Embryonic facial prominence (tissue), 1 donor: Measurements from ENCODE around the gene PBX4.
A peak's percentile ranks its signal among the peaks of the same experiment; 100 is the strongest.

Experiments
- DNase-seq: peaks from one replicate; pipeline ENCODE4 v3.0.0-alpha.2; 2016; ENCODE audit errors: extremely low spot score

Gene PBX4

DNA sequence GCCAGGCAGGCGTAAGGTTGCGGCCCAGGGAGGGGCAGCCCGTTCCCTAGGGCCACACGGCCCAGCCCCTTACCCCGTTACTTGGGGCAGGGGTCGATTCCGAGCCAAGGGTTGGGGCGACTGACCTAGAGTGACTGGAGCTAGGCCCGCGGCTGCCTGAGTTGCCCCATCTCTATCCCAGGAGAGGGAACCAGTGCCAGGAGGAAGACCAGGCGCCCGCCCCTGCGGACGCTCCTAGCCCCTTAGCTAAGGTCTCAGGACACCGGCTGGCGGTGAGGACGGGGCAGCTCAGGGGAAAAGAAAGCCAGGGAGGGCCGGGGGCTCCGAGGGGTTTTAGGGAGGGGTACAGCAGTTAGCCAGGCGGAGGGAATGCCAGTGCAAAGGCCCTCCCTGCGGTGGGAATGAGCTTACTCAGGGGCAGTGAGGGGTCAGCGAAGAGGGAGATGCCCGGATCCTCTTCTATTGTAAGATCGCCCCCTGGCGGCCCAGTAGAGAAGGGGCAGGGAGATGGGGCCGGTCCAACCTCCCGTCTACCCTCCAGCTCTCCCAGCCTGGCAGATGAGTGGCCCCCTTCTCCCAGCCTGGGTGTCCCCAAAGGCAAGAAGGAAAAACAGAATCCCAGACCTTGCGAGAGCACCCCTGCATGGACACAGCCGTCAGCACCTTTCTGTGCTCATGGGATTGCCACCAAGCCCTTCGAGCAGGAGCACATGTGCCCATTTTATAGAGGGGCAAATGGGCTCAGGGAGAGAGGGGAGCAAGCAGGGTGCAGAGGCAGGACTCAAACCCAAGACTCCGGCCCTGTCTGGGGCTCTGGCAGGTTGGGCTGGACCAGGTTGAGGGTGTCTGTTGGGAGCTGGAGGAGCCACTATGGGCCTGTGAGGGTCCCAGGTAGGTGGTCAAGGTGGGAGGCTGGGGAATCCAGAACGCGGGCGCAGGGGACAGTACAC, 64.1 kb downstream of the PBX4 start:
- no peak for DNase-seq

DNA sequence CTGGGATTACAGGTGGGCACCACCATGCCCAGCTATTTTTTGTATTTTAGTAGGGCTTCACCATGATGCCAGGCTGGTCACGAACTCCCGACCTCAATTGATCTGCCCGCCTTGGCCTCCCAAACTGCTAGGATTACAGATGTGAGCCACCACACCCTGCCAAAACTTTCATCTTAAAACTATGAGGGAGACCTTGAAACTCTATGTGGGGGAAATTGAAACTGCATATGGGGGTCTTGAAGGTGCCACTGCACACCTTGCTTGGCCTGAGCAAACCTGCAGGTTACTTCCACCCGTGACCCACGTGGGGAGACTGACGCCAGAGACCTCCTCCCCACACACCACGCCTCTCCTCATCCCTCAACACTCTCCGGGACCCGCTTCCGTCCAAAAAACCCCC, 64.8 kb downstream of the PBX4 start:
- DNase-seq, result no peak

DNA sequence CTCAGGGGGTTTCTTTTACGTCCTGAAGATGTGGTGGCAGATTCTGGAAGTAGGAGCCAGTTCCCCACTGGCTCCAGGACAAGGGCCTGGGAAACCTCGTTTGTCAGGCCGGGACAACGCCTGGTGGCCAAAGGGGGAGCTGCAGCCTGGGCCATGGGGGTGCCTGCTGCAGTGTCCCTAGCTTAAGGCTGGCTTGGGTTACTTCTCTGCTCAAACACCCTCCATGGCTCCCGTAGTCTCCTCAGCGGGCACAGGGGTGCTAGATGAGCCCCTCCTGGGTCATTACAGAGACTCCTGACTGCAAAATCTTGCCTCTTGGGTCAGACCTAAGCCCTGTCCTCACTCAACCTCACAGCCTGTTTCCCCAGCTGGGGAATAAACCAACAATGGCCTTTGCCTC, 65.7 kb downstream of the PBX4 start:
- DNase-seq, result no peak

DNA sequence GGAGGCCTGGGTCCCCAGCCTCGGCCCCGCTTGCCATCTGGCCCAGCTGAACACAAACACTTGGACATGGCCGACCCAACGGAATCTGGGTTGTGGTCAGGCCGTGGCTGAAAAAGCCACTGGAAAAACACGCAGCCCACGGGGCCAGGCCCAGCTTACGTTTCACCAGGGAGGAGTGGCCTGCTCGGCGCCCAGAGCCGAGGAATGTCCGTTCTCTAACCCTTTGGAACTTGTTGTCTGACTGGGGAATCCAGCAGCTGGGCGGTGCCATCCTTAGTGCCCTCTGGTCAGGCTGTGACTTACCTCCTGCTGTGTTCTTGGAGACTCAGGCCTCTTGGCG, 66.7 kb downstream of the PBX4 start:
- DNase-seq, result no peak

DNA sequence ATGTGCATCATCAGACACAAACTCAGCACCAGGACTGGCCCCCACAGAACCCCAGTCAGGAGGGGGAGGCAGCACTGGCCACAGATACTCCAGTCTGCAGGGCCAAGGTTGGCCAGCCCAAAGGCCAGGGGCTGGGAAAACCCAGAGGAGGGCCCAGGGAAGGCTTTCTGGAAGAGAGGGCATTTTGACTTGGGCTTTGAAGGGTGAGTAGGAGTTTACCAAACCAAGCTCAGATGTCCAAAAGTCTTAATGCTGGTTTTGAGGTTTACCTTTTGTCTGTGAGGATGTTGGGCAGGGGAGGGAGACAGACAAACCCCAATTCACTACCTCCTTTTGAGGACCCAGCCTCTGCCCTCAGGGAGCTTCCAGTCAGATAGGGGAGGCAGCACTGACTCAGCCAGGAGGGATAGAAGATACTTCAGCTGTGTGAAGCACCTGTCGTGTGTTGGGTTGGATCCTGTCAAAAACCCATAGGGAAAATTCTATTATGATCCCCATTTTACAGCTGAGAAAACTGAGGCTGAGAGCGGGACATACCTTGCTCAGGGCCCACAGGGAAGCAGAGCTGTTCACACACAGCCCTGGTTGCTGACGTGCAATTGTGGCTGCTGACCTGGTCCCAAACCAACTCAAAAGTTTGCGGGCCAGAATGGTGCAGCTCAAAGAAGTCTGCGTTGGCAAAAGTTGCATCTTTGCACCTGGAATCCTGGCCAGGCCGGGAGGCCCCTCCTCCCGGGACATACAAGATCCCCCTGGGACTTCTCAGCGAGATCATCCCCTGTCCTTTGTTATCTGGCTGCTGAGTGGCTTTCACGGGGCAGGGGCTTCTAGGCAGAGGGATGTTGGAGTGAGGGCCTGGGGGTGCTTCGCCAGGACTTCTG, 67.3 kb downstream of the PBX4 start:
- no peak for DNase-seq

DNA sequence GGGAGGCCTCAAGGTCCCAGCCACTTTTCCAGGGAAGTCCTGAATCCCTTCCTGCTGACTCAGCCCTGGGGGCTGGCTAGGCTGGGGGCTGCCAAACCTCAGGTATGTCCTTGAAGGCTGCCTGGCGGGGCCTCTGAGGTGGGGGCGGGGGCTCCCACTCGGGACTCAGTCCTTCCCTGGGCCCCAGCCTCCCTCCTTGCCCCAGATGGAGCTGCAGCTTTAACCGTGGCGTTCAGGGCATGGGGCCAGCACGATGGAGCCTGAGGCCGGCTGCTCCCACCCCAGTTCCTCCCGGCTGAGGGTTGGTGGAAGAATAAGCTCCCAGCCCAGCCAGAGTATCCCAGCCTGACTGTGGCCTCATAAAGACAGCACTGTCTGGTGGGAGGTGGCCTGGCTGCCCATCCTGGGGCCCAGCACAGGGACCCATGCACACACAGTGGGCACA, 68.0 kb downstream of the PBX4 start:
- no peak for DNase-seq

DNA sequence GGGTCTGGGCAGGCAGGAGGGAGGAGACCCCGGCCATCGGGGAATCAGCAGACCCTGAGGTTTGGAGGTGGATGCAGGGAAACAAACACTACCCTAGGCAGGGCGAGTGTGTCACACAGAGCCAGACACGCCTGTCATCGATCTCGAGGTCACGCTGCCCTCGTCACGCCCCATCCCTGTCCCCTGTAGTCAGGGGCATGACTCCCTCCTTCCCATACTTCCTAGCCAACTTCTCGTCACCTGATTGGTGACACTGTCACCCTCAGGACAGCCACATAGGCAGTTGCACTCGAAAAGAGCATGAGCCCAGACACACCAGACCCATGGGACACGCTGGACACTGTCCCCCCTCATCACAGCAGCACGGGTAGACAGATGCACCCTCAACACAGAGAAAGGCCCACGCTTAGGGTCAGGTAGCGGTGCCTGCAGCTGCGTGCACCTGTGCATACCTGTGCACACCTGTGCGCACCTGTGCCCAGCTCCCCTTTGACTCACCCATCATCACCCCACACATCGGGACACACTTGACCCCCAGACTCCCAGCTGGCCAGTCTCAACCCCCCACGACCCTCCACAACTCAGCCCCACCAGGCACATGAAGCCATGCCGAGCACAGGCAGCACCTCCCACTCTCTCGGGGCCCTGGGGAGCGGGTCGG, 68.6 kb downstream of the PBX4 start:
- DNase-seq, result no peak

DNA sequence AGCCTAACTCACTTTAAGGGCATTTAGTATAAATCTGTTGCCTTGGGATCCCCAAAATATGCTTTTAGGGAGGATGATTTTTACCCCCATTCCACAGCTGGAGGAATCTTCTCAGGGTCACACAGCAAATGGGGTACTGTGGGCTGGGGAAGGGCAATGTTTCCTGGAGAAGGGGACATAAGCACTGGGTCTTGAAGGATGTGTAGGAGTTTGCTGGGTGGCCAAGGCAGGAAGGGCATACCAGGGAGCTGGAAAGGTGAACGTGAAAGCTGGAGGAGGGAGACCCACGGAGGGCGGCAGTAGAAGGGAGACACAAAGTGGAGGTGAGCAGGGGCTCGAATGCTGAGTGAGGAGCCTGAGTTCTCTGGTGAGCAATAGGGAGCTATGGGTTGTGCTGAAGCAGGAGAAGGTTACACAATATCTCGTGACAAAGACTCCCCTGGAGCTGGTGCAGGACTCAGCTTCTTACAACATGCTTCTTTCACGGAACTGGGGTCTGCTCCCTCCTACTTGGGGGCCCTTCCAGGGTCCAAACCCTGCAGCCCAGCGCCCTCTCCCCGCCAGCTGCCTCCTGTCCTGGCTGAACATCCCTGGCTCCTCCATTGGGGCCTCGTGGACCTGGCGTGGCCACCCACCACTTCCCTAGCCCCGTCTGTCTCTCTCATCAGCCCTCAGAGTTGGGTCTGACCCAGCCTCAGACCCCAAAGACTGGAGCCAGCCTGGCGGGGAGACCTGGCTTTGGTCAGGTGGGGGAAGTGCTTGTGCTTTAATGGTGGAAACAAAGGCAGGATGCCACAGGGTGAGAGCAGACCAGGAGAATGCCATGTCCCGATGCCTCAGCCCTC, 69.3 kb downstream of the PBX4 start:
- DNase-seq, result no peak

DNA sequence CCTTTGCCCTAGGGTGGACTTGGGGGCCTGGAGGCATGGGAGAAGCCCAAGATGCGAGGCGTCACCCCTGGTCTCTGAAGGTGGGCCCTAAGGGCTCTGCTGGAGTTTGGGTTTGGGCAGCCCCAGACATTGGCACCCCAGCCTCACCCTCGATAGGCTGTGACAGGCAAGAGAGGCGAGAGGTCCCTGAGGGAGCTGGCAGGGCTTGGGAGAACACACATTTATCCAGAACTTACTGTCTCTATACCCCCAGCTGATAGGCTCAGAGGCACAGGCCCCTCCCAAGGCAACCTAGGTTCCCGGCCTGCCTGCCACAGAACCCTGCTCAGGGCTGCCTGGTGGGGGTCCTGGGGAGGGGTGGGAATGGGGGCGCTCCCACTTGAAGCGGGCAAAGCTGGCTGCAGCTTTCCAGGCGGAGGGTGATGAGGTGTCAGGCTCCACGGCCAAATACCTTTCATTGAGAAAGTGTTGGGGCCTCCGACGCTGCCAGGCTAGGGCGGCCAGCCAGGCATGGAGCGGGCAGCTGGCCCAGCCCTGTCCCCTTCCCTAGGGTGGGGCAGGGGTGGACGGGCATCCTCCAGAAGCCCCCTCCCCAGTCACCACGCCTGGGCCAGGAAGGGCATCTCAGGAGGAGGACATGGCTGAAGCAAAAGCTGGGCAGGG, 70.7 kb downstream of the PBX4 start:
- no peak for DNase-seq

DNA sequence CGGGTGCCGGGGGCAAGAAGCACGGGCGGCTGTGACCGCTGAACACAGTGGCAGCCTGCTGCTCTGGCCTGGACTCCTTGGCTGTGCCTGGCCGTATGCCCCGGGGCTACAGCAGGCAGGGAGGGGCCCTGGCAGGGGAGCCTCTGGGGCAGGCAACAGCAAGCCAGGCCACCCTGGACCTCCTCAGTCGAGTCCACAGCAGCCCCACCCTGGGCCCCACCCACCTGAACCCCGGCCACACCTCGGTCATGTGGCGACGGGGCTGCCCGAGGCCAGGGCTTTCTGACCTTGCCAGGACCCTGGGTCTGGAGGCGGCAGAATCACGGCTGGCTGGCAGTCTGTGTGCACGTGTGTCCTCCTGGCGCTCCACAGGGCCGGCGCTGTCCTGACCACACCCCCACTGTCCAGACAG, 71.7 kb downstream of the PBX4 start:
- DNase-seq, result no peak

DNA sequence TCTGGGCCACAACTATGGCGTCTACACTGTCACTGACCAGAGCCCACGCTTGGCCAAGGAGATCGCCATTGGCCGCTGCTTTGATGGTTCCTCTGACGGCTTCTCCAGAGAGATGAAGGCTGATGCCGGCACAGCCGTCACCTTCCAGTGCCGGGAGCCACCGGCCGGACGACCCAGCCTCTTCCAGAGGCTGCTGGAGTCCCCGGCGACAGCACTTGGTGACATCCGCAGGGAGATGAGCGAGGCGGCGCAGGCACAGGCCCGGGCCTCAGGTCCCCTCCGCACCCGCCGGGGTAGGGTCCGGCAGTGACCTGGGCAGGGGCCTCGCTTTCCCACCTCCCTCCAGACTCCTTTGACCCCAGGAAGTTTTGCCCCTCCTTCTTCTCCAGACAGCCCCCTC, 72.8 kb downstream of the PBX4 start:
- DNase-seq, result no peak

DNA sequence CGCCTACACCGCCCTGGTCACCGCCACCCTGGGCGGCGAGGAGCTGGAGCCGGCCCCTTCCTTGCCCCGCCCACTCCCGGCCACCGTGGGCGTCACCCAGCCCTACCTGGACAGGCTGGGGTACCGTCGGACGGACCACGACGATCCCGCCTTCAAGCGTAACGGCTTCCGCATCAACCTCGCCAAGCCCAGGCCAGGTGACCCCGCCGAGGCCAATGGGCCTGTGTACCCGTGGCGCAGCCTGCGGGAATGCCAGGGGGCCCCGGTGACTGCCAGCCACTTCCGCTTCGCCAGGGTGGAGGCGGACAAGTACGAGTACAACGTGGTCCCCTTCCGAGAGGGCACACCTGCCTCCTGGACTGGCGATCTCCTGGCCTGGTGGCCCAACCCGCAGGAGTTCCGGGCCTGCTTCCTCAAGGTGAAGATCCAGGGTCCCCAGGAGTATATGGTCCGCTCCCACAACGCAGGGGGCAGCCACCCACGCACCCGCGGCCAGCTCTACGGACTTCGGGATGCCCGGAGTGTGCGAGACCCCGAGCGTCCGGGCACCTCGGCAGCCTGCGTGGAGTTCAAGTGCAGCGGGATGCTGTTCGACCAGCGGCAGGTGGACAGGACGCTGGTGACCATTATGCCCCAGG, 73.4 kb downstream of the PBX4 start:
- DNase-seq, result no peak

DNA sequence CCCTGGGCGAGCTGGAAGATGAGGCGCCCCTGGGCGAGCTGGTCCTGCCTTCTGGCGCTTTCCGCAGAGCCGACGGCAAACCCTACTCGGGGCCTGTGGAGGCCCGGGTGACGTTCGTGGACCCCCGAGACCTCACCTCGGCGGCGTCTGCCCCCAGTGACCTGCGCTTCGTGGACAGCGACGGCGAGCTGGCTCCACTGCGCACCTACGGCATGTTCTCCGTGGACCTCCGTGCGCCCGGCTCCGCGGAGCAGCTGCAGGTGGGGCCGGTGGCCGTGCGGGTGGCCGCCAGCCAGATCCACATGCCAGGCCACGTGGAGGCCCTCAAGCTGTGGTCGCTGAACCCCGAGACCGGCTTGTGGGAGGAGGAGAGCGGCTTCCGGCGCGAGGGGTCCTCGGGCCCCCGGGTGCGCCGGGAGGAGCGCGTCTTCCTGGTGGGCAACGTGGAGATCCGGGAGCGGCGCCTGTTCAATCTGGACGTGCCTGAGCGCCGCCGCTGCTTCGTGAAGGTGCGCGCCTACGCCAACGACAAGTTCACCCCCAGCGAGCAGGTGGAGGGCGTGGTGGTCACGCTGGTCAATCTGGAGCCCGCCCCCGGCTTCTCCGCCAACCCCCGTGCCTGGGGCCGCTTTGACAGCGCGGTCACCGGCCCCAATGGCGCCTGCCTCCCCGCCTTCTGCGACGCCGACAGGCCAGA, 74.1 kb downstream of the PBX4 start:
- DNase-seq, result no peak

DNA sequence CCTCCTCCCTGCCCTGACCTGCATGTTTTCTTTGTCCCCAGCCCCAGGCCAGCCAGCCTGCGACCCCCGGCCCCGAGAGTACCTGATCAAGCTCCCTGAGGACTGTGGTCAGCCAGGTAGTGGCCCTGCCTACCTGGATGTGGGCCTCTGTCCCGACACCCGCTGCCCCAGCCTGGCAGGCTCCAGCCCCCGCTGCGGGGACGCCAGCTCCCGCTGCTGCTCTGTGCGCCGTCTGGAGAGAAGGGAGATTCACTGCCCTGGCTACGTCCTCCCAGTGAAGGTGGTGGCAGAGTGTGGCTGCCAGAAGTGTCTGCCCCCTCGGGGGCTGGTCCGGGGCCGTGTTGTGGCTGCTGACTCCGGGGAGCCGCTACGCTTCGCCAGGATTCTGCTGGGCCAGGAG, 74.8 kb downstream of the PBX4 start:
- no peak for DNase-seq

DNA sequence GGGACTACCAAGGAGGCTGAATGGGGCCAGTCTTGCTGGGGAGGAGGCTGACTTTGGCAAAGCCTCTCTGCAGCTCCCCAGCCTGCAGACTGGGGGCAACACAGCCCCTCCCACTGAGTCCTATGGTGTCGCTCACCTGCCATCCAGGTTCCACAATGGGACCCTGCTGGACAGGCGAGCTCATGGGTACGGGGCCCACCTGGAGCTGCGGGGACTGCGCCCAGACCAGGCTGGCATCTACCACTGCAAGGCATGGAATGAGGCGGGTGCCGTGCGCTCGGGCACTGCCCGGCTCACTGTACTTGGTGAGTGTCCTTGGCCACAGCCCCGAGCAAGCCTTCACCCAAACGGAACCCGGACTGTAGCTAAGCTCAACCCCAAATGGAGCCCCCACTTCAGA, 75.4 kb downstream of the PBX4 start:
- no peak for DNase-seq

DNA sequence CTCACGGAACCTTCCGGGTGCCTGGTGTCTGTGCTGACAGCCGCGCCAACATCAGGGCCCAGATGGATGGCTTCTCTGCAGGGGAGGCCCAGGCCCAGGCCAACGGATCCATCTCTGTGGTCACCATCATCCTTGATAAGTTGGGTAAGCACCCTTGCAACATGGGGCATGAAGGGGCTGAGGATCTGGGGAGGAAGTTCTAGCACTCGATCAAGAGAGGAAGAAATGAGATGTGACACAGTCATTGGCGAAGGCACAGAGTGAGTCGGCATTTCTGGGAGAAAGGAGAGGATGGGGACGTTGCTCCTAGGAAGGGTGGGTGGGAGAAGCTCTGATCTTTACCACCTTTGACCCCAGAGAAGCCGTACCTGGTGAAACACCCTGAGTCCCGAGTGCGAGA, 76.0 kb downstream of the PBX4 start:
- no peak for DNase-seq

DNA sequence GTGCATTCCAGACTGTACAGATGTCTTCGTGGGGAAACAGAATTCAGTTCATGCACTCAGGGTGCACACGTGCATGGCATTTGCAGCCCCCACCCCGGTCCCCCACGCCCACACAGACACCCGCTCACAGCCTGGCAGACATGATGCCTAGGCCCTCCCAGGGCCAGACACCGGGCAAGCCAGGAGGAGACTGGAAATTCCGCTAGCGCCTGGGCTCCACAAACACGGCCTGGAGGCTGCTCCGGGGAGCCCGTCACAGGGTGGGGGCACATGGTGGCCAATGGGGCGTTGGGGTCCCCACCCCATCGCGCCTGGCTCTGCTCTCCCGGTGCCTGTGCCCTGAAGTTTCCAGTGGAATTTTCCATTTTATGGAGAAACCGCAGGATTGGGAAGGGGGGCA, 76.9 kb downstream of the PBX4 start:
- no peak for DNase-seq

DNA sequence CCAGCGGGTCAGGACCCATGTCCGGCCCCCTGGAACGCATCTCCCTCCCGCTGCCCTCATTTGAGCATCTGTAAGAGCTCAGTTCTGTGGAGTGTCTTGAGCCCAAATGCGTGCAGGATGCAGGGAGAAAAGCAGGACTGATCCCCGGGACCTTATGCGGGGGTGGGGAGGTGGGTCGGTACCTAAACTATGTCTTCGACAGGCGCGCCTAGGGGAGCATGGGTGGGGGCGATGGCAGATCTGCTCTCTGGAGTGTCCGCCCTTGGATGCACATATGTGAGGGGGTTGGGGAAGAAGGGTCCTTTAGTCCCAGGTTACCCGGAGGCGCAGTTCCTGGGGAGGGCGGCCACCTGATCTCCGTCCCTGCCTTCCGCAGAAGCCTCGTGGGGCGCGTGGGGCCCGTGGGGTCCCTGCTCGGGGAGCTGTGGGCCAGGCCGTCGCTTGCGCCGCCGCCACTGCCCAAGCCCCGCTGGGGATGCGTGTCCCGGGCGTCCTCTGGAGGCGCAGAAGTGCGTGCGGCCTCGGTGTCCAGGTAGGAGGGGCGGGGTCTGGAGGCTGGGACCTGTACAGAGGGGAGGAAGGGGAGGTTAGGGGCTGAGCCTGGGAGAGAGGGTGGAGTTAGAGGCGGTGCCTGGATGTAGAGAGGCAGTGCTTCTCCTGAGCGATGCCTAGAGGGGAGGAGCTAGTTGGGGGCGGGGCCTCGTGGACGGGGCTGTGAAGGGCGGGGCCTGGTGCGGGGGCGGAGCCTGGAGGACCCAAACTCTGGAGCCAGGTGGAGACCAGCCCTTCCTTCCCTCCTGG, 77.6 kb downstream of the PBX4 start:
- peak; percentile 37 for DNase-seq
